Mucosa of gallbladder (tissue), 1 donor: Measurements from ENCODE around the gene TNPO3. TPM values are rescaled to one million over a fixed set of nuclear protein-coding genes. Genes with fewer than 3 reads are reported as not detected.

Experiments
- DNase-seq: peaks from one replicate; pipeline ENCODE4 v3.0.0-alpha.2; 2020; ENCODE audit warnings: low spot score
- total RNA-seq: library from RNA; stranded (reverse); gene quantifications from one replicate; pipeline ENCODE4 v1.2.1, GENCODE V29; 2021
- donor health status: DM: no; HTN: no; CAD: no.

TNPO3 gene
- total RNA-seq, 1 donor from 2014 or later, result 44.0 TPM

- no peak for DNase-seq
Observed at GRCh38 chr7:128906766-128907559, 147.9 kb downstream of the TNPO3 start.

GRCh38 chr7:128906001-128906765 lies 148.7 kb downstream of the TNPO3 start:
- DNase-seq, result no peak

GRCh38 chr7:128904381-128905197 lies 150.3 kb downstream of the TNPO3 start:
- no peak for DNase-seq

Other genes starting within 250 kb of the TNPO3 start
- gene FLNC, start 224.7 kb downstream of the TNPO3 start, total RNA-seq, result 236 TPM
- 118 TPM for gene ATP6V1F, start 192.3 kb downstream of the TNPO3 start, total RNA-seq
- 5.2 TPM for gene KCP, start 144.4 kb downstream of the TNPO3 start, total RNA-seq
- gene IRF5, start 117.2 kb downstream of the TNPO3 start, total RNA-seq, result 18.8 TPM
- 16.2 TPM for gene TSPAN33, start 89.6 kb upstream of the TNPO3 start, total RNA-seq
- 15.8 TPM for gene SMO, start 133.5 kb upstream of the TNPO3 start, total RNA-seq
- gene AHCYL2, start 169.9 kb upstream of the TNPO3 start, total RNA-seq, result 165 TPM